Endodermal cell (in vitro differentiated cells): ENCODE results near the gene MAP3K3. TPM values are rescaled to one million over a fixed set of nuclear protein-coding genes. Genes with fewer than 3 reads are reported as not detected.

Source experiments
- DNase-seq: peaks from one replicate; pipeline ENCODE4 v3.0.0-alpha.2; 2017
- H3K27ac ChIP-seq: 2 replicates; pipeline ENCODE4 v1.5.1; 2013; ENCODE audit warnings: mild to moderate bottlenecking, low read depth, low read length, moderate library complexity
- H3K27me3 ChIP-seq: 2 replicates; pipeline ENCODE4 v1.6.1; 2013; ENCODE audit warnings: mild to moderate bottlenecking, low read length, moderate library complexity; ENCODE audit not compliant: insufficient read depth, control insufficient read depth, poor library complexity, severe bottlenecking
- H3K36me3 ChIP-seq: 2 replicates; pipeline ENCODE4 v1.7.0; 2013; ENCODE audit warnings: mild to moderate bottlenecking, low read length, moderate library complexity; ENCODE audit not compliant: control insufficient read depth, insufficient read depth
- H3K4me1 ChIP-seq: one replicate; pipeline ENCODE4 v1.7.0; 2013; ENCODE audit warnings: low read length; ENCODE audit not compliant: control insufficient read depth, insufficient read depth
- H3K4me3 ChIP-seq: 2 replicates; pipeline ENCODE4 v1.5.1; 2013; ENCODE audit warnings: mild to moderate bottlenecking, low read length, moderate library complexity
- H3K9ac ChIP-seq: 2 replicates; pipeline ENCODE4 v1.6.1; 2013; ENCODE audit warnings: mild to moderate bottlenecking, low read length, moderate library complexity; ENCODE audit not compliant: poor library complexity, severe bottlenecking; ENCODE audit errors: extremely low read depth
- H3K9me3 ChIP-seq: 2 replicates; pipeline ENCODE4 v1.6.1; 2013; ENCODE audit warnings: mild to moderate bottlenecking, low read length, moderate library complexity; ENCODE audit not compliant: control insufficient read depth
- H3K27ac Mint-ChIP-seq: 2 replicates; pipeline ENCODE4 v1.8.0; 2020; ENCODE audit warnings: mixed read lengths
- H3K27me3 Mint-ChIP-seq: 2 replicates; pipeline ENCODE4 v1.8.0; 2021; ENCODE audit warnings: mild to moderate bottlenecking, mixed read lengths; ENCODE audit not compliant: insufficient read depth
- H3K36me3 Mint-ChIP-seq: 2 replicates; pipeline ENCODE4 v1.8.0; 2020; ENCODE audit warnings: low read depth, mixed read lengths
- H3K4me1 Mint-ChIP-seq: 2 replicates; pipeline ENCODE4 v1.8.0; 2020; ENCODE audit warnings: mixed read lengths
- H3K4me3 Mint-ChIP-seq: 2 replicates; pipeline ENCODE4 v1.8.0; 2020; ENCODE audit warnings: mild to moderate bottlenecking, moderate library complexity, mixed read lengths
- H3K9me3 Mint-ChIP-seq: 2 replicates; pipeline ENCODE4 v1.8.0; 2020; ENCODE audit warnings: mild to moderate bottlenecking, mixed read lengths
- CTCF ChIP-seq: fragments of 200-600 bp; sonication (generic); conservative IDR thresholded peaks from 2 replicates; pipeline ENCODE4 v1.5.0; 2021; ENCODE audit warnings: antibody characterized with exemption, mild to moderate bottlenecking
- WGBS, 2 experiments: methylation state at CpG; one replicate each; pipeline versions ENCODE4 v1.1.5 to v1.1.7; 2013; ENCODE audit warnings: missing lambda C conversion rate in 2 of 2, mixed read lengths in 1 of 2; ENCODE audit not compliant: insufficient coverage in 1 of 2, insufficient read length in 1 of 2; 5-methylcytosine and 5-hydroxymethylcytosine counted together
- total RNA-seq, 2 donors: library from RNA; stranded (reverse); fragmentation: NEBNext Ultra II Directional in 1 of 2; extraction: Animal tissue kit (Norgen Biotek cat#: 25700) in 1 of 2; gene quantifications; 2 replicates in 1 of 2; 3 replicates in 1 of 2; pipeline ENCODE4 v1.2.1, GENCODE V29; 2021

Gene MAP3K3
- total RNA-seq, 2 donors from 2014 or later = 19.9 to 23.3 TPM

GRCh38 chr17:63665527-63666214 lies 43.5 kb downstream of the MAP3K3 start:
- Histone ChIP-seq H3K27ac (no peak overlapping the region), H3K36me3 (peaks cover 23% of the 10 kb centered on the region), H3K4me1 (no peaks in the 10 kb centered on the region), H3K9ac (no peak overlapping the region), H3K4me3 (no peak overlapping the region), H3K9me3 (no peaks in the 10 kb centered on the region), H3K27me3 (no peaks in the 10 kb centered on the region)
- 82 to 95% methylated on average over 4 to 5 of the region's 5 CpGs for WGBS, 2 experiments
- DNase-seq = no peak
- no peaks in the 10 kb centered on the region for H3K4me1 Mint-ChIP-seq
- H3K4me3 Mint-ChIP-seq = no peak overlapping the region
- TF ChIP-seq CTCF = no peak
- H3K36me3 Mint-ChIP-seq = peaks cover 51% of the 10 kb centered on the region
- no peaks in the 10 kb centered on the region for H3K27me3 Mint-ChIP-seq
- H3K27ac Mint-ChIP-seq = no peak overlapping the region
- H3K9me3 Mint-ChIP-seq = no peaks in the 10 kb centered on the region

GRCh38 chr17:63672856-63673255 lies 50.6 kb downstream of the MAP3K3 start:
- Mint-ChIP-seq H3K4me1 (peaks cover 38% of the 10 kb centered on the region), H3K4me3 (no peak overlapping the region), H3K36me3 (peaks cover 22% of the 10 kb centered on the region), H3K9me3 (no peaks in the 10 kb centered on the region), H3K27ac (no peak overlapping the region), H3K27me3 (no peaks in the 10 kb centered on the region)
- peaks cover 17% of the 10 kb centered on the region for H3K4me1 ChIP-seq
- no peaks in the 10 kb centered on the region for H3K27me3 ChIP-seq
- no peak overlapping the region for H3K27ac ChIP-seq
- H3K9me3 ChIP-seq = no peaks in the 10 kb centered on the region
- peak; percentile 55 for DNase-seq
- peaks cover 11% of the 10 kb centered on the region for H3K36me3 ChIP-seq
- TF ChIP-seq CTCF = no peak
- H3K4me3 ChIP-seq = no peak overlapping the region
- no peak overlapping the region for H3K9ac ChIP-seq
- 98 to 100% methylated on average over 2 of the region's 2 CpGs for WGBS, 2 experiments

- Histone ChIP-seq H3K27ac (no peak overlapping the region), H3K9ac (no peak overlapping the region), H3K27me3 (no peaks in the 10 kb centered on the region), H3K4me3 (no peak overlapping the region), H3K36me3 (peaks cover 6% of the 10 kb centered on the region), H3K4me1 (peaks cover 17% of the 10 kb centered on the region), H3K9me3 (no peaks in the 10 kb centered on the region)
- Mint-ChIP-seq H3K4me3 (no peak overlapping the region), H3K36me3 (peaks cover 7% of the 10 kb centered on the region), H3K27me3 (no peaks in the 10 kb centered on the region), H3K9me3 (no peaks in the 10 kb centered on the region), H3K4me1 (peaks cover 43% of the 10 kb centered on the region), H3K27ac (peak overlapping the region; percentile 60)
- peak; percentile 83 for DNase-seq
- 27 to 47% methylated on average over 3 to 4 of the region's 4 CpGs for WGBS, 2 experiments
- TF ChIP-seq CTCF = no peak
These were observed 53.0 kb downstream of the MAP3K3 start for GRCh38 chr17:63675231-63675606.
